NAMALWA (cell line): ENCODE measurements around the gene CABP4.

ENCODE experiments used
- DNase-seq: peaks from one replicate; pipeline ENCODE4 v3.0.0-alpha.2; 2015; ENCODE audit warnings: low spot score

Gene CABP4

DNA sequence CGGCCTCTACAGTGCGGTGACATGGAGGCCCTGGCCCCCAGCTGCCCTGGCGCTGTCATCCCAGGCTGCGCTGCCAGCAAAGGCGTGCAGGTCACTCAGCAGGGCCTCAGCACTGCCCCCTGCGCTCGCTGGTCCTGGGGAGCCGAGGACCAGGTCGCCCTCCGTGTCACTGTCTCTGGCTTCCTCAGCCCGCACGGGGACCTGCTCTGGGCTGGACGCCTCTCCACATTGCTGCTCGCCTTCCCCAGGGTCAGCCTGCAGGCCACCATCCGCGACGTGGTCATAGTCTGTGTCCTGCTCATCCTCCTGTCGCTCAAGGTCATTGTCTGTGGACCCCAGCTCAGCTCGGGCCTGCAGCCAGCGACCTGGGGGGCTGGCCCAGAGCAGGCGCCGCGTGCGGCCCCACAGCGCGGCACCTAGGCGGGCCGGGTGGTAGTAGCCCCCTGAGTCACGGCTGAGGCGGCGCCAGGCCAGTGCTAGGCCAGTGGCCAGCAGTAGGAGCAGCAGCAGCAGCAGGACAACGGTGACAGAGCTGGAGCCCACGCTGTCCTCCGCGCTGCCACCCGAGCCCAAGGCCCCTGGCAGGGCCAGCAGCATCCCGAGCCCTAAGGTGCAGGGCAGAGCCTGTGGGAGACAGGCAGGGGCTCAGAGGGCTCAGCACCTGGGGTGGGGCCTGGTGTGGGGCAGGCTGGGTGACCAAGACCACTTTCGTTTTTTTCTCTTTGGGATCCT, 19.3 kb upstream of the CABP4 start:
- no peak for DNase-seq

DNA sequence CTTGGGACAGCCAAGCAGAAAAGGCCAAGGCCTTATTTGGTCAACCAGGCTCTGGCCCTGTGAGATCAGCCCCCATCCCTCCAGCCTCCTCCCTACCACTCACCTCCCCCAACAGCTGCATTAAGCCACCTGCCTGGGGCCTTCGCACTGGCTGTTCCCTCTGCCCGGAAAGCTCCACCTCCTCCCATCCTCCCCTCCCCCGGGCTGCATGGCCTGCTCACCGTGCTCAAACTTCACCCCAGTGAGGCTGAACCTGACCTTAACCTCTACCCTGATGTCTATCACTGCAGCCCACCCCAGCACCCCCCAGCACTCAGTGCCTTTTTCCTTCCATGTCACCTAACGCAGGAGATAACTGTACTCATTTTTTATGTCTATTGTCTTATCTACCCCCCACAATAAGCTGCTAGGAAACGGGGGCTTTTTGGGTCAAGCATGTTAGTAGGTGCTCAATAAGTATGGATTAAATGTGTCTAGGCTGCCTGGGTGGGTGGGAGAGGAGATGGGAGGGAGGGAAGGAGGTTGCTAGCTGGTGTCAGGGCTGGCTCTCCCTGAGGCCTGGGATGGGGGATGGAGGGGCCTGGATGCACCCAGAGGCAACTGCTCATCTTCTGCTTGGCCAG, 18.6 kb upstream of the CABP4 start:
- DNase-seq = peak; percentile 73

DNA sequence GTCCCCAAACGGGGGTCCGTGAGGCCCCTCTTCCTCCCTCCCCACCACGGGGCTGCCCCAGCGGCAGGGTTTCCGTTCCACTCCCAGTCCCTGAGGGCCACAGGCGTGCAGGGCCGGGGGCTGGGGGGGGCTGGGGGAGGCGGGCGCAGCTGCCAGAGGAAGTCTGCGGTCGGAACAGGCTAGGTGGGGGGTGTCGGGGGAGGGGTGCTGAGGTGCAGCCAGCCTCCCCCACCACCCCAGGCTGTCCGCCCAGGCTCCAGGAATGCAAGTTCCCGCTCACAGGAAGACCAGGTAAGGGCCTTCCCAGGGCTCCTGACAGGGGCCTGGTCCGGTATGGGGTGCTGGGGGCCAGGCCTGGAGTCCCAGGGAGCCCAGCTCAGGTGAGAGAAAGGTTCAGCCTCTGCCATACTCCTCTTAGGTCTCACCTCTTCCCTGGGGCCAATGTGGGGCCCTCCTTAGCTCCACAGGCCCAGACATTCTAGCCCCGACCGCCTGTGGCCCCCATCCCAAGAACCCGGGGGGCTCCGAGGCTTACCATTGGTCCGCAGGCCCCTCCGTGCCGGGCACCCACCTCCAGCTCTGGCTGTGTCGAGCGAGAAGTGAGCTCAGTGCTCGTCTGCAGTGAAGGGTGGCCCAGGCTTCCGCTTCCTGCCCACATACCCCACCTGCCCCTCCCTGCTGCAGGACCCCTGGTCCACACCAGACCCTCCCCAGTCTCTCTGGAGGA, 17.9 kb upstream of the CABP4 start, which contains the start of gene PTPRCAP:
PTPRCAP (minus strand) TSS at position 601 of the 727 bp plus-strand sequence; CDS start at position 538, 63 bp downstream.
- peak; percentile 66 for DNase-seq

DNA sequence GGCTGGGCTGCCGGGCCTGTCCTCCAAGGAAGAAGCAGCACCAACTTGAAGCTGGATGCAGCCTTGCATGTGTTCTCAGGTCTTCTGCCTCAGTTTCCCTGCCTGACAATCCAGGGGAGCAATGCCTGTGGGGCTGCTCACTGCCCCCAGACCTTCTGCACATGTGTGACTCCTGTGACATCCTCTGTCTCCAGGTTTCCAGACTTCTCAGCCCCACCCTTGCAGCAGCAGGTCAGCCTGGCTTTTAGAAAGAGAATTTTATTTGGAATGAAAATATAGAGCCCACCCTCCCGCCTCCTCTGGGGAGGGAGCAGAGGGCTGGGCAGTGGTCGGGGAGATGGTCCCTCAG, 17.4 kb upstream of the CABP4 start:
- DNase-seq = no peak

DNA sequence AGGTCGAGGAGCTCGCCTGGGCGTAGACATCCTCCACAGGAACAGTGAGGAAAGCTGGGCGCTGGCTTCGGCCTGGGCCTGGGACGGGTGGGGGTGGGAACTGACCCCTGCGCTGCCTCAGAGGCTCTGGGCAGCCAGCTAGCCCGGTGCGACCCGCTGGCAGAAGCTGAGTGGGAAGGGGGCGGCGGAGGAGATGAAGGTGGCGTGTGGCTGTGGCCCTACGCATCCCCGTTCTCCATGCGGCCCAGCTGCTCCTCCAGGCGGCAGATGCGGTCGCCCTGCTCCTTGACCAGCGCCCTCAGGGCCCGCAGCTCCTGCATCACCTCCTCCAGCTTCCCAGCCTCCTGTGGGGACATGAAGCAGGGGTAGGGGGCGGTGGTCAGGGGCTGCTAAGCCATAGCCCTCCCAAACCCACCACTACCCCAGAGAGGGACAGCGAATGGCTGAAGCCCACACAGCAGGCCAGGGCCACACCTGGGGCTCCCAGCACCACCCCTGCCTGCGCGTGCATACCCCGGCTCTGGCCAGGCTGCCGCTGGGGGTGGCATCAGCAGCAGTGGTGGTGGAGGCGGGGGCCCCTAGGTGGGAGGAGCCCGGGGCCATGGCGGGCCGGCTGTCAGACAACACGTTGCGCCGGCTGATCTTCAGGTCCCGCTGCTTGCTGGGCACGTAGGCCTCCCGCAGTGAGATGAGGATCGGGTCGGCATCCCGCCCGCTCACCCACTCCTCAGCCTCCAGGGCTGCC, 16.8 kb upstream of the CABP4 start:
- no peak for DNase-seq

DNA sequence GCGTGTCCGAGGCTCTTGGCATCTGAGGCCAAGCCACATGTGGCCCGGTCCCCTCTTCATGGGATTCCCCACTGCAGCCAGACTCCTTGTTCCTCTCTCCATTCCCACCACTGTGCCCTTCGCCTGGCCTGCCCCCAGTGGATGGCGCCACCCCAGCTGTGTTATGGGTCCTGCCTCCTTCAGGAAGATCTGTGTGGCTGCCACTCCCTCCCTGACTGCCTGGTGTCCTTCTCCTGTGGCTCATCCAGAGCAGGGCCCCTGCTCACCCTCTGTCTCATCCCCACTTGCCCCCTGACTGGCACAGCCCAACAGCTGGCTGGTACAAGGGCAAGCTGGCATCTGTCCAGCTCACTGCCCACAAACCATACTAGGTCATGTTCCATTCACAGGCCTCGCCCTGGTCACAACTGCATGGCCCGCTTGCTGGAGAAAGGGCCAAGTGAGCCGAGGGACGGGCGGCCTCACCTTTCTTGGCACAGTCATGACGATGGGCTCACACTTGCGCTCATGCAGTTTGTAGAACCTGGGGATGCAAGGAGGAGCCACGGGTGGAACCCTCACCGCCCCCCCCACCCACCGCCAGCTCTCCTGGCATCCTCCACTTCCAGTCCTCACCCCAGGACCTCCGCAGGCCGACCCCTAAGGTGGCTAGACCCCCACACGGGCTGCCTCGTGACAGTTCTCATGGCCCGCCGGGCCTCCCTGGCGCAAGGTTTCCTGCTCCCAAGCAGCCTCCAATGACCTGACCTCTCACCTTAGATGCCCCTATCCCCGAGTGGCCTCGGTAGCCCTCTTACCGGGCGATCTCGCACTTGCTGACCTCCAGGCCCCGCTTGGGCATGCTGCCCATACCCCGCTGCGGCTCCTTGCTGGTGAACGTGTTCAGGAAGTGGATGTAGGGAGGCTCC, 15.6 kb upstream of the CABP4 start:
- DNase-seq = no peak

DNA sequence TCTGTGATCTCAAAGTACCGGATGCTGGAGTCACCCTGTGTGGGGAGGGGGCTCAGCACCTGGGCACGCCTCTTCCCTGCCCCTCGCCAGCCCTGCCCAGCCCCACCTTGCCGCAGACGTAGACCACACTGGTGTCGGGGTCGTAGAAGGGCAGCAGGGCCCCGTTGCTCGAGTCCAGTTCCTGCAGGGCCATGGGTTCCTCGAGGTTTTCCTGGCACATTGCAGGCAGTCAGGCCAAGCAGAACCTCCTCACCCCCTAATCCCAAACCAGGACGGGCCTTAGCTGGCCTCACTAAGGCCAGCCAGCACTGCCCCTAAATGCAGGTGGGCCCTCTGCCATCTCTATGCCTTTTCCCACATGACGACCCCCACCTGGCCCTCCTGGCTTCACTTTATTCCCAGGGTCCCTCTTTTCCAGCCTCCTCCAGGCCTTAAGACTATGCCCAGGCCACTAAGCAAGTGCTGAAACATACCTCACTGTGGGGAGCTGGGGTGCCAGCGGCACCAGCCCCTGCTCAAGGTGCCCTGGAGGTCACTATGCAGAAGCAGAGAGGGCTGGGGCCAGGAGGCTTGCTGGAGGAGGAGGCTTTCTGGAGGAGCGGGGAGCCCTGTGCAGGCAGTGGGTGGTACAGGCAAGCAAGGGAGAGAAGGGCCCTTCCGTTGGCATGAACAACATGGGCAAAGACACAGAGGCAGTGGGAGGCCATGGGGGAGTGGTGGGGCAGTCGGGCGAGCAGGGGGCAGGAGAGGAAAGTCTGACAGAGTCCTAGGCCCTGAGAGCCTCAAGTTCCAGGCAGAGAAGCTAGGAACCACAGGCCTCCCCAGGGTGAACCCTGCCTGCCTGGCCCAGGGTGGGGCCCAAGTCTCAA, 14.7 kb upstream of the CABP4 start:
- DNase-seq = no peak

DNA sequence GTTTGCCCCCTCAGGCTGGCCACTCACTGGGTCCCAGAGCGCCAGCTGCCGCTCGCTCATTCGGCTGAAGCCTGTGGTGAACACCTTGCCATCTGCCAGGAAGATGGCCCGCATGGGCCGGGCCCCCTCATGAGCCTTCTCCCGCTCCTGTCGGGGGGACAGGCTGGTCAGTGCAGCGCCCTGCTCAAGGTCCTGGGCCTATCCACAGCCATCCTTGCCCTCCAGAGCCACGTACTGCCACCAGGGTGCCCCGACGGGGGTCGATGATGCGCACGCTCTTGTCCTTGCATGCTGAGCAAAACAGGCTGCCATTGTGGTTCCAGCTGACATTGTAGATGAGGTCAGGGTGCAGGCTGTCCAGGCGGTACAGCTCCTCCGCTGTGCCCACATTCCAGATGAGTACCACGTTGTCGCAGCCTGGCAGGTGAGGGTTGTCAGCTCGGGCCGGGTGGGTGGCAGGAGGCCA, 14.0 kb upstream of the CABP4 start:
- no peak for DNase-seq

DNA sequence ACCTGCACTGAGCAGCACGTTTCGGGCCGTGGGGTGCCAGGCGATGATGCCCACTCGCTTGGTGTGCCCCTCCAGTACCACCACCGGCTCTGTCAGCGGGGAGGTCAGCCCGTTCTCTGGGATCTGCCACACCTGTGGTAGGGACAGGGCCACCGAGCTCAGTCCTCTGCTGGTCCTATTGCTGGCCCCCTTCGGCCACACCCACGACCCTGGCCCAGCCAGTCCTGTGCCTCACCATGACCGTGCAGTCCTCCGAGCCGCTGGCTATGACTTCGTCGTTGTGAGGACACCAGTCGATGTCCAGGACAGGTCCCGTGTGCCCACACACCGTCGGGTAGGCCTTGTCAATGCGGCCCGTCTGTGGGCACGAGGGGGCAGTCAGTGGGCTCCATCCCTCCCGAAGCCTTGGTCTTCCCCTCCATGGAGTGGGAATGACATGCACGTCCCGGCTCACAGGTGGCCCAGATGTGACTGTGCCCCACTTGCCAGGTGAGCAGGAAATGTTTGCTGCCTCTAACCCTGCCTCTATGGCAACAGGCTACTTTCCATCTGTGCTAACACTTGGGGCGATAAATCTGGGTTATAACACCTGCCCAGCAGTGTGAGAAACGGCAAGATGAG, 13.3 kb upstream of the CABP4 start:
- DNase-seq = peak; percentile 64

DNA sequence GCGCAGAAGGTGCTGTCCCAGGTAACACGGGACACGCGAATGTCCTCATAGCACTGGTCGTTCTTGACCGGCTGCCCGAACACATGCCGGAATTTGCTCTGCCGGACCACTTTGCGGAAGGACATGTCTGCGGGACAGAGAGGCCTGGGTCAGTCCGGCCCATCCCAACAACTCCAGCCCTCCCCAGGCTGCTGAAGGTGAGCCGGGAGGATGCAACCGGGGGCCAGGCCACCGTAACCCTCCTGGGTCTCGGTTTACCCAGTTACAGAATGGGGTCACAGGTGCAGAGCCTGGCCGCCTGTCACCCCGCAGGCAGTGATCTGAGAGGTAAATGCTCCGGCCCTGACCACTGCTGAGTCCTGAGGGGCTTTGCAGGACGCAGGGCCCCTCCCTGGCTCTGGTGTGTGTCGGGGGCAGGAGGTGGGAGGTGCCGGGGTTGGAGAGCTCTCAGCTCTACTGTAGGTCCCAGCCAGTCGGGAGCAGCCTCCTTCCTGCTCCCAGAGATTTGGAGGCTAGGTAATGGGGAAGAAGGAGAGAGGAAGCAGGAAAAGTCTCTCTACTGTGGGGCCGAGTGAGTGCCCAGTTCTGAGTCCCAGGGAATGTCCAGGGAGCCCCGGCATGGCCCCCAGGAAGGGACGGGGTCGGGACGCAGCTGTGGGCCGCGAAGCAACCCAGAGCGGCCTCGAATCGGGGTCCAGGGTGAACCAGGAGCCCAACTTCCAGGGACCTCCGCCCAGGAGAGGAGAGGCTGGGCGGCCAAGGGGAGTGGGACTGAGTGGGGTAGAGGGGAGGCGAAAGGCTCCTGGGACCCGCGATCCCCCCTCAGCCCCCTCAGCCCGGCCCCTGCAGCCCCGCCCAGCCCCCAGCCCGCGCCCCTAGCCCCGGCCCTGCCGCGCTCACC, 12.4 kb upstream of the CABP4 start:
- DNase-seq = no peak

DNA sequence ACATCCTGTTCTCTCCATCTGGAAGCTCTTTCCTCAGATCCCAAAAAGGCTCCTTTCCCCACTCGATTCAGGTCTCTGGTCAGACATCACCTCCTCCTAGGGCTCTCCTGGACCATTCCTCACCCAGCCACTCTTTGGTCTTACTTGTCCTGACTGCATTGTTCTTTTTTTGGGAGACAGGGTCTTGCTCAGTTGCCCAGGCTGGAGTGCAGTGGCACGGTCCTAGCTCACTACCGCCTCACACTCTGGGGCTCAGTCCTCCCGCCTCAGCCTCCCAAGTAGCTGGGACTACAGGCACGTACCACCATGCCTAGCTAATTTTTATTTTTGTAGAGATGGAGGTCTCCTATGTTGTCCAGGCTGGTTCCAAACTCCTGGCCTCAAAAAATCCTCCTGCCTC, 9.6 kb upstream of the CABP4 start:
- DNase-seq = no peak

DNA sequence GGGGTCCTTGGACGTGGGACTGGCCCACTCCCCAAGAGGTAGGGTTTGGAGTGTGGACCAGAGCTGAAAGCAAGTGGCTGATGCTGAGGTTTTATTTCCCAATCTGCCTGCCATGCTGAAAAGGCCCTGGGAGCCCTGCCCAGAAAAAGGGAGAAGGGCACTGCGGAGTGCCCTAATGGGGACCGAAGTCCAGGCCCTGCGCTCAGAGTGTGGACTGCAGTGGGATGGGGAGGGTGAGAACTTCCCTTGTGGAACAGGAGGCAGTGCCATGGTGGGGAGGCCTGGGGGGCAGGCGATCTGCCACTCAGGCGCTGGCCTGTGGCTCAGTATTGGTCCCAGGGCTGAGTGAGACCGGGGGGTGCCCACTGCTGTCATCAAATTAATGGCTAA, 6.9 kb upstream of the CABP4 start:
- DNase-seq = no peak

DNA sequence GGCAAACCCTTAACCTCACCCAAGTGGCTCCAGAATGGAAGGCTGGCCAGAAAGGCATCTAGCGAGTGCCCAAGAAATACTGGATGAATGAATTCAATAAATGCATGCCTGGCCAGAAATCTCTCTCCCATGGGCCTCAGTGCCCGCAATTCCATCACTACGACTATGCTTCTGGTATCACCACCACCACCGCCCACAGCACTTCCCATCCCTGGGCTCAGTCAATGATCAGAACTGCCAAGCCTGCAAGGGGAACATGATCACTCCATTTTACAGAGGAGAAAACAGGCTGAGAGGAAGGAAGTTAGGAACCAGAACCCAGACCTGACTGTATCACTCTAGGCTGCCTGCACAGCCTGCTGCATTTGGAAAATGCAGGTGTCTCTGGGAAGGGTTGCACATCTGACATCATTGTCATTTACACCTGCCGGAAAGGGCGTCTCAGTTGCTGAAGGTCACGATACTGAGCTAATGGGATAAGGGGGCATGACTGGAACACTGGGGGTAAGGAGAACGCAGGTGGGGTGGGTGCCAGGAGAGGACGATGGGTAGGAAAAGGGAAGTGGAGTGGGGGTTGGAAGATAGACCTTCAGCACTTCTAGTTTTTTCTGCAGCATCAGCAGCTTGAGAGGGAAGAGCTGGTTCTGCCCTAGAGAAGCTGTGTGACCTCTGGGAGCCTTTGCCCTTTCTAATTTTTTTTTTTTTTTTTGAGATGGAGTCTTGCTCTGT, 5.9 kb upstream of the CABP4 start:
- DNase-seq = no peak

DNA sequence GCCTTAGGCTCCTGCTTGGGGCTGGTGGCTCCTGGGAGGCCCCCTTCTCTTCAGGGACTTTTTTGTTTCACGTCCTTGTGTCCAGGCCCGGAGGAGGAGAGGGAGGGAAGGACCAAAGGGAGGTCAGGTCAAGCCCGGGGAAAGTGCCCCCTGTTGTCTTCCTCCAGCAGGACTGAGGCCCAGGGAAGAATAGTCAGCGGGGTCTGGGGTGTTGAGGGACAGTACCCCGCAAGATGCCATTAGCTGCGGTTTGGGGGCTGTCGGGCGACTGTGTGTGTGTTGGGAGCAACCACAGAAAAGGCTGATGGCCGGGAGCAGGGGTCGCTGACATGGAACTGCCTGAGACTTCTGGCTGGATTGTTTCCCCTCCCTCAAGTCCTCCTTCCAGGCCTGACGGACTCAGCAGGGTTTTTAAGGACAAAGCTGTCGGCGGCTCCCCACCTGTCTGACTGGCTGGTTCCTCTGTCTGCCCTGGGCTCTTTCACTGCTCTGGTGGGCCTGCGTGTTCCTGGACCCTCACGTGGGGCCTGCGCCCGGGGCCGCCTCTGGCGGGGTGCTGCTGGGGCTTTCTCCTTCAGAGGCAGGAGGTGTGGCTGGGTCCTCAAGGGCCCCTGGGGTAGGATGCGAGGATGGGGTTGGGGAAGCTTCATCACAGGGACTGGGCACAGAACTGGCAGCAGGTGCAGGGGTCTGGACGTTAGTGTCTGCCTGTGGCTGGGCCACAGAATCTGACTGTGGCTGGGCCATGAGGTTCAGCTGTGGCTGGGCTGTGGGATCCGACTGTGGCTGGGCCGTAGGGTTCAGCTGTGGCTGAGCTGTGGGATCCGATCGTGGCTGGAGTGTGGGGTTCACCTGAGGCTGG, 4.1 kb upstream of the CABP4 start:
- no peak for DNase-seq

DNA sequence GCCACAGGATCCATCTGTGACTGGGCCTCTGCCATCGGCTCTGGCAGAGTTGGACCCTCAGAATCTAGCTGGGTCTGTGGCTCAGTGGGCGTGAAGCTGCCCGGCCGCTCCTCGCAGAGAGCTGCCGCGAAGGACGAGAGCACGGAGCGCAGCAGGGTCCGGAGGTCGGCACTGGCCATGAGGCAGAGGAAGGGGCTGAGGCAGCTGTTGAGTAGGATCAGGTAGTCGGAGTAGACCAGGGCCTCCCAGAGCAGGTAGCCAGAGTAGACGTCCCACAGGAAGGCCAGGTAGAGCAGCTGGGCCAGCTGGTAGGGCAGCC, 3.5 kb upstream of the CABP4 start:
- DNase-seq = no peak

DNA sequence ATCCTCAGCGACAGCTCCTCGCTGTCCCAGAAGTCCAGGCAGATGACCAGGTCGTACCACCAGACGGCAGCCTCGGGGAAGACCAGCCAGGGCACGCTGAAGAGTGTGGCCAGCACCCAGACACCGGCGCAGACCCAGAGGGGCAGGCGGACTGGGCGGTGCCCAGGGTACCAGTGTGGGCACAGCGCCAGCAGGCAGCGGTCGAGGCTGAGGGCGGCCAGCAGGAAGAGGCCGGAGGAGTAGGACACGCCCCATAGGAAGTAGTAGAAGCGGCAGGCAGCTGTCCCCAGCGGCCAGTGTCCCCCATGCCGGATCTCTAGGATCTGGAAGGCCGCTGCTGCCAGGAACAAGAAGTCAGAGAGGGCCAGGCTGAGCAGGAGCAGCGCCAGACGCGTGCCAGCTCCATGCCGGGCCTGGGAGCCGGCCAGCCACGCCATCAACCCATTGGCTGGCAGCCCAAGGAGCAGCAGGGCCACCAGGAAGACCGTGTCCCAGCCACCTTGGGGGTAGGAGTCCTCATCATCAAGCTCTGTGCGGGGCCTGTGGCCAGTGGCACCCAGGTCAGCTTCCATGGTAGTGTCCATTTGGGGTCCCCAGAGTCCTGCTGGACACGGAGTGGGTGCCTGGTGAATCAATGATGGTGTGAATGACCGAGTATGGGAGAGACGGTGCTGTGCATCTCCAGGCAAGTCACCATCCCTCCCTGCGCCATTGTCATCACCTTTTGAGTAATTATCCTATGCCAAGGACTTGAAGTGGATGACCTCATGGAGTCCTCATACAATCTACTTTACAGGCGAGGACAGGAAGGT, 2.8 kb upstream of the CABP4 start, which contains the start of gene GPR152:
GPR152 (minus strand) TSS at position 589 of the 812 bp plus-strand sequence; CDS start at position 584, 5 bp downstream.
- no peak for DNase-seq
